Activated naive CD8-positive, alpha-beta T cell treated with anti-CD3 and anti-CD28 coated beads for 36 hours (primary cell): ENCODE data around the gene ZBTB7C. TPM values are rescaled to one million over a fixed set of nuclear protein-coding genes. Genes with fewer than 3 reads are reported as not detected.

Experiments used
- DNase-seq: peaks from one replicate; pipeline ENCODE4 v3.0.0; 2021
- H3K27ac Mint-ChIP-seq: one replicate; pipeline ENCODE4 v1.8.0; 2022; ENCODE audit warnings: mild to moderate bottlenecking, moderate library complexity, mixed read lengths
- H3K27me3 Mint-ChIP-seq: one replicate; pipeline ENCODE4 v1.8.0; 2022; ENCODE audit warnings: mild to moderate bottlenecking, mixed read lengths
- H3K36me3 Mint-ChIP-seq: one replicate; pipeline ENCODE4 v1.8.0; 2021; ENCODE audit warnings: mild to moderate bottlenecking, mixed read lengths
- H3K4me1 Mint-ChIP-seq: one replicate; pipeline ENCODE4 v1.8.0; 2021; ENCODE audit warnings: mixed read lengths
- H3K4me3 Mint-ChIP-seq: one replicate; pipeline ENCODE4 v1.8.0; 2022; ENCODE audit warnings: mild to moderate bottlenecking, moderate library complexity, mixed read lengths
- H3K9me3 Mint-ChIP-seq: one replicate; pipeline ENCODE4 v1.8.0; 2022; ENCODE audit warnings: mixed read lengths
- total RNA-seq, 2 experiments: library from RNA; stranded (reverse); gene quantifications; one replicate each; pipeline ENCODE4 v1.2.3, GENCODE V29; 2021

Gene ZBTB7C
- total RNA-seq, 2 experiments from 2014 or later: not detected

GRCh38 chr18:48033790-48034650 lies 375.2 kb downstream of the ZBTB7C start:
- H3K27ac Mint-ChIP-seq: no peak overlapping the region
- H3K4me1 Mint-ChIP-seq: no peaks in the 10 kb centered on the region
- H3K36me3 Mint-ChIP-seq: no peaks in the 10 kb centered on the region
- no peaks in the 10 kb centered on the region for H3K27me3 Mint-ChIP-seq
- no peak for DNase-seq
- no peaks in the 10 kb centered on the region for H3K9me3 Mint-ChIP-seq
- no peak overlapping the region for H3K4me3 Mint-ChIP-seq

DNA sequence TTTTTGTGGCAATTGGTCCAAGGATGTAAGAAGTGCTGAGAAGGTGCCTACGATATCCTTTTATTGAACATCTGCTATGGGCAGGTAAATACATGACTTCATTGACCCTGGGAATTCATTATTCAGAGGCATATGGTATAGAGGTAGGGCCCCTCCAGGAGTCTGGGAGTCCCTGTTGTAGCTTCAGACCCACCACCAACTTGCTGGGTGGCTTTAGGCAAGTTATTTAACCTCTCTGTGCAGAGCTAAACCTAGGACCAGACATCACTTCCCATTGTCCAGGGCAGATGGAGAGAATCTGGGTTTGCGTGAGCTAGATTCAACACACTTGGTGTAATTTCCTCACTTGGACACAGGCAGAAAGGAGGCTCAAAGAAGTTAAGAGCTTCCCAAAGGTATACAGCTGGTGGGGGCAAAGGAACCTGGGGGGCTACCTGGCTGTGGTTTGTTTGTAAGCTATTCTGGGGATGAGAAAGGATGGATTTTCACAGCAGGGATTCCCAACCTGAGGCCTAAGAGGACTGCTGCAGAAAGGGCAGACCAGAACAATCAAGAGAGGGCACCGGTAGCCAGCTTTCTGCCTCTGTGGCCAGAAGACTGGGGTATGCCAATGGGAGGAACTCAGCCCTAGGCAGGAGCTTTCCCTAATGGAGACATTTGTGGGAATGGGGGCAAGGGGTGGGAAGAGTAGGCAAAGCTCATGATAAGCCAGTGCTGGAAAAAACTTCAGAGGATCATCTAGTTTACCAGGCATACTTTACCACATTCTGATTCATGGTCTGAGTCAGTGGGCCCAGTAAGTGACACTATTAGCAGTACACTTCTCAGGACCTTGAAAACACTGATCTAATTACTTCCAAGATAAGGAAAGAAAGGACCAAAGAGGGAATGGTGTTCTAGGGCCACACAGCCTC lies 376.1 kb downstream of the ZBTB7C start:
- H3K27ac Mint-ChIP-seq: no peak overlapping the region
- no peaks in the 10 kb centered on the region for H3K9me3 Mint-ChIP-seq
- no peak overlapping the region for H3K4me3 Mint-ChIP-seq
- H3K36me3 Mint-ChIP-seq: no peaks in the 10 kb centered on the region
- no peaks in the 10 kb centered on the region for H3K27me3 Mint-ChIP-seq
- DNase-seq: no peak
- no peaks in the 10 kb centered on the region for H3K4me1 Mint-ChIP-seq

GRCh38 chr18:48031641-48032040 lies 377.5 kb downstream of the ZBTB7C start:
- H3K36me3 Mint-ChIP-seq: no peaks in the 10 kb centered on the region
- no peaks in the 10 kb centered on the region for H3K27me3 Mint-ChIP-seq
- no peaks in the 10 kb centered on the region for H3K9me3 Mint-ChIP-seq
- no peak overlapping the region for H3K27ac Mint-ChIP-seq
- DNase-seq: no peak
- H3K4me1 Mint-ChIP-seq: no peaks in the 10 kb centered on the region
- H3K4me3 Mint-ChIP-seq: no peak overlapping the region

DNA sequence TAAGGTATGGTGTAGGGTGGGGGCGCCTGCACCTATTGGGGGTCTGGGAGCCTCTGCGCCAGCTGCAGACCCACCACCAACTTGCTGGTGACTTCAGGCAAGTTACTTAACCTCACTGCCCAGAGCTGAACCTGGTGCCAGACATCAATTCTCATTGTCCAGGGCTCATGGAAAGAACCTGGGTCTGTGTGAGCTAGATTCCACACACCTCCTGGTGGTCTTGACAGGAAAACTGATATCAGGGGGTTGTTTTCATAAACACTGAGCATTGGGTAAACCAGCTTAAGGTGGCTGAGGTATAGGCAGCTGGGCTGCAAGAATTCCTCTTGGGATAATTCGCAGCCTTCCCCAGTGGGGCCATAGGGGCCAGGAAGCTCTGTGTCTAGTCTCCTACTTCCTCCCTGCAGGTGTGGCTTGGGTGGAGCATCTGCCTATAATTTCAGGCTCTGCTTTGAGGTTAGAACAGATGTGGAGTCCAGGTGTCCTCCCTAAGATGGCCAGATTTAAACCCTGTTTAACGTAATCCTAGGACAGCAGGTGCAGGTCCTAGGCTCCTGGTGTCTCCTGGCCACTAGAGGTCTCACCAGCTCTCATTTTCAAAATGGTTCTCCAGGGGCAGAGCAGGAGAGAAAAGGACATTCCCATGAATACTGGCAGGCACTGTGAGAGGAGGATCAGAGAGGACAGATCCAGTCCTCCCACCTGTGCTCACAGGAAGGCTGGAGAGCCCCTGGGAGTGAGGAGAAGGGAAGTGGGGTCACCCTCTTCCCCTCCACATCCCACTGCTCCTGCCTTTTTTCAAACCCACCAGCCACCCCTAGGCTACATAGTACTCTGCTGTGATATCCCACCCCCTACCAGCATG lies 378.3 kb downstream of the ZBTB7C start:
- Mint-ChIP-seq H3K9me3 (no peaks in the 10 kb centered on the region), H3K27me3 (no peaks in the 10 kb centered on the region), H3K27ac (no peak overlapping the region), H3K4me1 (no peaks in the 10 kb centered on the region), H3K4me3 (no peak overlapping the region), H3K36me3 (no peaks in the 10 kb centered on the region)
- DNase-seq: no peak

GRCh38 chr18:48029296-48029986 lies 379.7 kb downstream of the ZBTB7C start:
- no peak for DNase-seq
- Mint-ChIP-seq H3K36me3 (no peaks in the 10 kb centered on the region), H3K9me3 (no peaks in the 10 kb centered on the region), H3K4me1 (no peaks in the 10 kb centered on the region), H3K27me3 (no peaks in the 10 kb centered on the region), H3K27ac (no peak overlapping the region), H3K4me3 (no peak overlapping the region)

DNA sequence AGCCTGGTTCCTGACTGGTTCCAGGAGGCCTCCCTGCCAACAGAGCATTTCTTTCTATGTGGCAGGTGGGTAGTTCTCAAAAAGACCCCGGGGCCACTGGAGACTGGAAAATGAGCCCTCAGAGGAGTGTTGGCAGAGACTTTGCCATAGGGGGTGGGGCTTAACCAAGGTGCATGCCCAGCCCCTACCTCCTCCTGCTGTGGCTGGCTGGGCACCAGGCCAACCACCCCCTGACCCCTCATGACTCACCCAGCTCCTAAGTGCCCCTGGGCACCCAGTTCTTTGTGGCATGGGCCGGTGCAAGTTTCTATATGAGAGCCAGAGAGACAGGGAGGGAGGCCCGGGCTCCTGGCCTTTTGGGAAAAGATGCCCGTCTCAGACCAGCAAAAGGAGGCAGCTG lies 380.5 kb downstream of the ZBTB7C start:
- Mint-ChIP-seq H3K27ac (no peak overlapping the region), H3K4me3 (no peak overlapping the region), H3K9me3 (no peaks in the 10 kb centered on the region), H3K27me3 (no peaks in the 10 kb centered on the region), H3K36me3 (no peaks in the 10 kb centered on the region), H3K4me1 (no peaks in the 10 kb centered on the region)
- no peak for DNase-seq

DNA sequence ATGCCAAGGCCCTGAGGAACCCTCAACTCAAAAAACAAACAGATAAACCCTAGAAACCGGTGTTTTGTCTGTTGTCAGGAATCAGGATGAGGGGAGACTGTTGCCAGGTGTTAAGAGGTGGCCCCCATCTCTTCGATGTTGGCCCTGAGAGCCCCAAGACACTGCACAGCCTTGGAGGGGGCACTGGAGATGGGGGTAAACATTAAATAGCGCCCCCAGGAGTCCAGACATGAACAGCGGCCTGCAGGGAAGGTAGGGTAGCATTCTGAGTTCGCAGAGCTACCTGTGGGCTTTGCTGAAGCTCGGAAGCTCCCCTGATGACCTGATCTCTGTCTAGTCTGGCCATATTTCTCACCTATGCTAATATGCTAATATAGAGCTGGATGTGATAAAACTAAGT lies 381.1 kb downstream of the ZBTB7C start:
- H3K27me3 Mint-ChIP-seq: peaks cover 2% of the 10 kb centered on the region
- H3K36me3 Mint-ChIP-seq: no peaks in the 10 kb centered on the region
- no peak overlapping the region for H3K4me3 Mint-ChIP-seq
- no peaks in the 10 kb centered on the region for H3K9me3 Mint-ChIP-seq
- DNase-seq: no peak
- no peaks in the 10 kb centered on the region for H3K4me1 Mint-ChIP-seq
- H3K27ac Mint-ChIP-seq: no peak overlapping the region

DNA sequence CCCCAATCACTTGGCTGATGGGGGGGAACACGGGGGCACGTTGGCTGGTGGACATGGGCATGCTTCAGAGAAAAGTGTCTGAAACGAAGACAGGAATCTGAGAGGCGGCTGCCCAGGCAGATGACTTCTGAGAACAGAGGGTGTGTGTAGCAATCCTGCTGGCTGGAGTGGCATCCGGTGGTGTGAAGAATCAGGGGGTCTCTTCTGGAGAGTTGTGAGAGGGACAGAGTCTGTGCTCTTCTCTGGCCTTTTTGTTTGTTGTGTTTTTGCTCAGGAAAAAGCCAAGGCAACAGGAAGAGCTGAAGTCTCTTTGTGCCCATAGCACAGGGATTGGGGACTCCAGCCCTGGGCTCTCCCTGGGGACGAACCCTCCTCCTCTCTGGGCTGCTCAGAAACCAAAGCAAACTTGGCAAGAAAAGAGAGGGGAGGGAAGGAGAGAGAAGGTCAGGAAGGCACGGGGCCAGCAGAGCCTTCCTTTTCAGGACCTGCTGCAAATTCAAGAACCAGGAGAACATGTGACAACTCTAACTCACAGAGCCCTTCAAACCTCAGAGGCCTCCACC lies 381.7 kb downstream of the ZBTB7C start:
- DNase-seq: no peak
- Mint-ChIP-seq H3K4me1 (peaks cover 4% of the 10 kb centered on the region), H3K36me3 (no peaks in the 10 kb centered on the region), H3K4me3 (no peak overlapping the region), H3K27me3 (peaks cover 8% of the 10 kb centered on the region), H3K9me3 (no peaks in the 10 kb centered on the region), H3K27ac (no peak overlapping the region)

DNA sequence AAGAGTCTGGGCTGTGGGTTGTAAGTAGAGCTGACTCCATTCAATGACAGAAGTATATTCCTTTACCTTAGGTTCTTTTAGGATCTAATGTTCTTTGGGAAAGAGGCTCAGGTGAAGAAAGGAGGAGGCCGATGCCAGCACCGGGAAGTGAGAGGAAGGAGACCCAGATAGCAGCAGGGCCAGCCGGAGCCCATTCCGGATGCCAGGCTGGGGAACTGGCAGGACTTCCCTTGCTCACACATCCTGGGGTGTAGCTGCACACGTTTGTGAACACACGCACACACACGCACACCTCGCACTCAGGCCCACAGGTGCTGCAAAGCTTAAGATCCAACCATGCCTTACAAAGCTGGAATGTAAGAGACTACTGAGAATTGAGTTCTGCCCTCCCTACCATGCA lies 383.0 kb downstream of the ZBTB7C start:
- DNase-seq: no peak
- peaks cover 11% of the 10 kb centered on the region for H3K27me3 Mint-ChIP-seq
- no peak overlapping the region for H3K4me3 Mint-ChIP-seq
- no peaks in the 10 kb centered on the region for H3K9me3 Mint-ChIP-seq
- H3K4me1 Mint-ChIP-seq: peaks cover 8% of the 10 kb centered on the region
- H3K27ac Mint-ChIP-seq: no peak overlapping the region
- H3K36me3 Mint-ChIP-seq: no peaks in the 10 kb centered on the region

DNA sequence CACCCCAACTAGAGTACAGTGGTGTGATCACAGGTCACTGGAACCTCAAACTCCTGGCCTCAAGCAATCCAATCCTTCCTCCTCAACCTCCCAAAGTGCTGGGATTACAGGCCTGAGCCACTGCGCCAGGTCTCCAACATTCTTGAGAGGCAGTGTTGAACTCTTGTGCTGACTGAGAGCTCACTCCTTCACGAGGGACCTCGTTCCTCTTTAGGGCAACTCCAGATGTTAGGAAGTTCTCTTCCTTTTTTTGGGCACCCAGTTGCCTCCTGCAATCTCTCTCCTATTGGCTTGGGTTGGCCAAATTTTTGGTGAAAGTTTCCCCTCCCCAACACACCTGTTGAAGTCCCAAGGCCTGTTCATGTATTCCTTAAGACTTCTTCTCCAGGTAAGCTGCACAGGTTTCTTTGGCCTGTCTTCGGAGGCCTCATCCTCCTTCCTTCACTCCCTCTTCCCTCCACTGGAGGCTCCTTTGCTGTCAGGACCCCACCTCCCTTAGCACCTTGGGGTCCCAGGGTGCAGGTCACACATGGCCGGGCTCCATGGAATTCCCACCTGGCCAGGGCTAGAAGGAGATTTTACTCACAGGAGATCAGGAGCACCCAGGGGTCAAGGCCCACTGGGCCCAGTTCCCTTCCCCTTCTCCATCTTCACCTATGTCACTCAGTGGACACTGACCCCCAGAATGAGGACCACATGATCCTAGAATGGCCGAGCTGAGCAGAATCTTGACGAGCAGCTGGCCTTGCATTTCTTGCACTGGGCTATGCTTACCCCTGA lies 384.1 kb downstream of the ZBTB7C start:
- Mint-ChIP-seq H3K4me1 (peaks cover 8% of the 10 kb centered on the region), H3K9me3 (no peaks in the 10 kb centered on the region), H3K36me3 (no peaks in the 10 kb centered on the region), H3K27ac (peak overlapping the region; percentile 36), H3K27me3 (peaks cover 11% of the 10 kb centered on the region), H3K4me3 (no peak overlapping the region)
- no peak for DNase-seq

DNA sequence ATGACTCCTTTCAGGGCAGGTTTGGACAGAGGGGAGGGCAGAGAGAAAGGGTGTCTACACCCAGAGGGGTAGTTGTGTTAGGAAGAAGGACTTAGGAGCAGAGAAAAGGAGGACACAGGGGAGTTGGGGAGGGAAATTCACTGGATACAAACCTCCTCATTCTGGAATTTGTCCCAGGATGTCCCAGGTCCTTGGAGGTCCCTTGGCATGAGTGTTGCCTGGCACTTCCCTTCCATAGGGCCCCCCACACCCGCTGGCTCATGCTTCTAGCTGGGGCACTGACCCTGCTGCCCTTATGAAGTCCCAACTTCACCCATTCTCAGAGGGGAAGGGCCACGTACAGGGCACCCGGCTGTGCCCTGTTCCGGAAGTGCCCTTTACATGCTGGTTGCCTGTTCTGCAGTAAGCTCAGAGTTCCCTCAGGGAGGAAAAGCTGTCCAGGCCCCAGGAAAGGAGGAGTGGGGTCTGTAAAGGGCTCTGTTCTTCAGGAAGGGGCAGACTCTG lies 385.1 kb downstream of the ZBTB7C start:
- H3K27me3 Mint-ChIP-seq: peaks cover 13% of the 10 kb centered on the region
- no peaks in the 10 kb centered on the region for H3K9me3 Mint-ChIP-seq
- no peak overlapping the region for H3K4me3 Mint-ChIP-seq
- peaks cover 8% of the 10 kb centered on the region for H3K4me1 Mint-ChIP-seq
- no peak overlapping the region for H3K27ac Mint-ChIP-seq
- DNase-seq: no peak
- H3K36me3 Mint-ChIP-seq: no peaks in the 10 kb centered on the region

GRCh38 chr18:48023334-48024008 lies 385.7 kb downstream of the ZBTB7C start:
- no peak for DNase-seq
- no peak overlapping the region for H3K27ac Mint-ChIP-seq
- no peak overlapping the region for H3K4me3 Mint-ChIP-seq
- H3K4me1 Mint-ChIP-seq: peaks cover 8% of the 10 kb centered on the region
- H3K9me3 Mint-ChIP-seq: no peaks in the 10 kb centered on the region
- no peaks in the 10 kb centered on the region for H3K36me3 Mint-ChIP-seq
- peaks cover 19% of the 10 kb centered on the region for H3K27me3 Mint-ChIP-seq
